HEK293 (cell line): ENCODE measurements around the gene PLA2G4E.

ENCODE experiments used
- RBAK ChIP-seq: fragments of 450-650 bp; formaldehyde crosslinking; IDR thresholded peaks from 2 replicates; pipeline ENCODE4 v1.5.1; 2016; ENCODE audit warnings: missing biosample characterization, missing genetic modification characterization
- ZNF292 ChIP-seq: fragments of 450-650 bp; formaldehyde crosslinking; IDR thresholded peaks from 2 replicates; pipeline ENCODE4 v1.5.1; 2016; ENCODE audit warnings: low read depth, missing biosample characterization, missing genetic modification characterization, borderline replicate concordance

DNA sequence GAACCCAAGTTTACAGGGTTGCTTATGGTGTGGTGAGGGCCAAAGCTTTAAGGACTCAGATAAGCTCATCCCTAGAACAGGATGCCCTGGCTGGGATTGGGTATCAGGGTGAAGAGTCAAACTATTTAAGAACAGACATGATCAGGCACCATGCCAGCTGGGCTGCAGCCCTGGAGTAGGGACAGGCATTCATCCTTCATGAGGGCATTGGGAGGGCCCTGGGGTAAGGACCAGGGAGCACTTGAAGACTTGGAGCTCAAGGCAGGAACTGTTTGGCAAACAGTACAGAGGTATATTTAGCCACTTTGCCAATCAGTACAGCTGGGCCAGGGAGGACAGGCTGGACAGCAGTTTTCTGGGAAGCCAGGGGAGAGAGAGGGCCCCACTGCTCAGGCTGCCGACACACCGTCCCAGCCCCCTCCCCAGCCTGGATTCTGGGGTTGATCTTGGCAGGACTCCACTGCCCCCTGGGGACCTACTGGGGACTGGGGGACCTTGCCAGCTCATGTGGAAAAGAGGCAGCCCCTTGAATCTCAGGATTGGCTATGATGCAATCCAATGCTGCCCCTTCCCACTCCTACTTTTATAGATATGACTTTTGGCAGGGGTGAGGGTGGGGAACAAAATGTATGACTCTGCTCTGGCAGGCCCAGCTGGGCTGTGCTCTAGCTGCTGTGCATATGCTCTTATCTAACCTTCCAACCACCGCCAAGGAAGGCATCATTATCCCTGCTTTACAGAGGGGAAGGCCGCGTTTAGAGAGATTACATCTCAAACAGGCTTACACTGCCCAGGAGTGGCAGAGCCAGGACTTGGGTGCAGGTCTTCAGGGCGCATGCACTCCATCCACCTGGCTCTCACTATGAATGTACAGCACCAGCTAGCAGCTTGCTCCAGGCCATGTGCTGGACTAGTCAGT, 2.3 kb downstream of the PLA2G4E start:
- TF ChIP-seq RBAK (tag by site-specific recombination) (no peak), ZNF292 (tag by site-specific recombination) (no peak)
